Ishikawa (cell line): ENCODE data around the gene CPPED1.

Experiments used
- CEBPB ChIP-seq: IDR thresholded peaks from 2 replicates; pipeline ENCODE4 v1.6.1; 2012
- CREB1 ChIP-seq: IDR thresholded peaks from 2 replicates; pipeline ENCODE4 v1.6.1; 2012; ENCODE audit warnings: low read depth
- EGR1 ChIP-seq: IDR thresholded peaks from 2 replicates; pipeline ENCODE4 v1.6.1; 2012
- EP300 ChIP-seq: IDR thresholded peaks from 2 replicates; pipeline ENCODE4 v1.6.1; 2012; ENCODE audit warnings: borderline replicate concordance
- FOXM1 ChIP-seq: IDR thresholded peaks from 2 replicates; pipeline ENCODE4 v1.6.1; 2012; ENCODE audit warnings: low read depth, borderline replicate concordance
- MAX ChIP-seq: IDR thresholded peaks from 2 replicates; pipeline ENCODE4 v1.6.1; 2012
- NFIC ChIP-seq: IDR thresholded peaks from 2 replicates; pipeline ENCODE4 v1.6.1; 2012
- RAD21 ChIP-seq: IDR thresholded peaks from 2 replicates; pipeline ENCODE4 v1.6.1; 2012; ENCODE audit warnings: low read depth
- REST ChIP-seq: IDR thresholded peaks from 2 replicates; pipeline ENCODE4 v1.6.1; 2012; ENCODE audit warnings: low read depth, mild to moderate bottlenecking
- TAF1 ChIP-seq: IDR thresholded peaks from 2 replicates; pipeline ENCODE4 v1.6.1; 2012; ENCODE audit warnings: low read depth, mild to moderate bottlenecking
- TCF12 ChIP-seq: IDR thresholded peaks from 2 replicates; pipeline ENCODE4 v1.6.1; 2012; ENCODE audit warnings: low read depth
- TEAD4 ChIP-seq: IDR thresholded peaks from 2 replicates; pipeline ENCODE4 v1.6.1; 2012
- USF1 ChIP-seq: IDR thresholded peaks from 2 replicates; pipeline ENCODE4 v1.6.1; 2012
- YY1 ChIP-seq: IDR thresholded peaks from 2 replicates; pipeline ENCODE4 v1.6.1; 2012; ENCODE audit warnings: low read depth
- ZBTB7A ChIP-seq: IDR thresholded peaks from 2 replicates; pipeline ENCODE4 v1.6.1; 2012; ENCODE audit warnings: low read depth

Gene CPPED1

GRCh38 chr16:12800817-12801216 lies 2.9 kb downstream of the CPPED1 start:
- TF ChIP-seq ZBTB7A (no peak), TEAD4 (no peak), CEBPB (no peak), EGR1 (no peak), MAX (no peak), YY1 (no peak), TCF12 (no peak), USF1 (no peak), FOXM1 (no peak), CREB1 (no peak), EP300 (no peak), NFIC (no peak)

- TF ChIP-seq EP300 (no peak), REST (no peak), RAD21 (no peak)
Measured at GRCh38 chr16:12798846-12799245, 4.8 kb downstream of the CPPED1 start.

- TF ChIP-seq ZBTB7A = no peak
- TF ChIP-seq FOXM1 = no peak
- no peak for TF ChIP-seq TEAD4
- no peak for TF ChIP-seq TAF1
- TF ChIP-seq TCF12 = no peak
- TF ChIP-seq EP300 = no peak
- no peak for TF ChIP-seq REST
- TF ChIP-seq YY1 = no peak
- TF ChIP-seq NFIC = no peak
- no peak for TF ChIP-seq CREB1
- TF ChIP-seq MAX = no peak
- no peak for TF ChIP-seq USF1
- TF ChIP-seq CEBPB = no peak
- TF ChIP-seq EGR1 = no peak
- no peak for TF ChIP-seq RAD21
Measured at GRCh38 chr16:12798171-12798570, 5.5 kb downstream of the CPPED1 start.

- TF ChIP-seq CEBPB = no peak
- no peak for TF ChIP-seq TAF1
- TF ChIP-seq TCF12 = no peak
Measured at GRCh38 chr16:12796498-12796897, 7.2 kb downstream of the CPPED1 start.

- TF ChIP-seq EGR1 = no peak
- TF ChIP-seq FOXM1 = no peak
- TF ChIP-seq RAD21 = no peak
- no peak for TF ChIP-seq CREB1
- no peak for TF ChIP-seq MAX
Measured at GRCh38 chr16:12794486-12795387, 8.9 kb downstream of the CPPED1 start.

GRCh38 chr16:12793865-12794240 lies 9.8 kb downstream of the CPPED1 start:
- TF ChIP-seq ZBTB7A = no peak
- no peak for TF ChIP-seq NFIC
- no peak for TF ChIP-seq EP300
- TF ChIP-seq TEAD4 = no peak
- TF ChIP-seq REST = no peak
- no peak for TF ChIP-seq MAX
- no peak for TF ChIP-seq YY1
- no peak for TF ChIP-seq CEBPB
- TF ChIP-seq FOXM1 = no peak
- TF ChIP-seq CREB1 = no peak
- TF ChIP-seq EGR1 = no peak
- no peak for TF ChIP-seq USF1
- TF ChIP-seq TAF1 = no peak
- no peak for TF ChIP-seq RAD21
- no peak for TF ChIP-seq TCF12
